GM15510 (cell line): Measurements from ENCODE around the gene IL1RAPL2.

Experiments
- POLR2A ChIP-seq: IDR thresholded peaks from 3 replicates; pipeline ENCODE4 v1.6.1; 2011; ENCODE audit warnings: borderline replicate concordance; ENCODE audit not compliant: insufficient read length; ENCODE audit errors: extremely low read depth

IL1RAPL2 gene

GRCh38 chrX:105221374-105221773 lies 655.4 kb downstream of the IL1RAPL2 start:
- no peak for TF ChIP-seq POLR2A

GRCh38 chrX:105226499-105226898 lies 660.5 kb downstream of the IL1RAPL2 start:
- no peak for TF ChIP-seq POLR2A

- no peak for TF ChIP-seq POLR2A
Measured at GRCh38 chrX:105228602-105229001, 662.6 kb downstream of the IL1RAPL2 start.

GRCh38 chrX:105229146-105229545 lies 663.1 kb downstream of the IL1RAPL2 start:
- TF ChIP-seq POLR2A: no peak

GRCh38 chrX:105241056-105241455 lies 675.1 kb downstream of the IL1RAPL2 start:
- no peak for TF ChIP-seq POLR2A

- no peak for TF ChIP-seq POLR2A
Measured at GRCh38 chrX:105260291-105261043, 694.5 kb downstream of the IL1RAPL2 start.

- TF ChIP-seq POLR2A: no peak
Measured at GRCh38 chrX:105263171-105263570, 697.2 kb downstream of the IL1RAPL2 start.

DNA sequence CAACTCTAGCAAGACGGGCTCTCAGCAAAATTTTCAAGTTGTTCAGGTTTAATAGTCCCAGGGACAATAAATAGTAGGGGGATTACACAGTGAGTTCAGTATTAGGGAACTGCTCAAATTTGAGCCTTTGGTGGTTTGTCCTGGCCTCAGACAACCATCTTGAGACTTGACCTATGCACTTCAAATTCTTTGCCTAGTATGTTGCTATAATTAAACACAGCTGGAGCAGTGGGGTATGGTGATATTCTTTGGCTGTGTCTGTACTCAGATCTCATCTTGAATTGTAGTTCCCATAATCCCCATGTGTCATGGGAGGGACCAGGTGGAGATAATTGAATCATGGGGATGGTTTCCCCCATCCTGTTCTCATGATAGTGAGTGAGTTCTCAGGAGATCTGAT lies 697.8 kb downstream of the IL1RAPL2 start:
- TF ChIP-seq POLR2A: no peak

DNA sequence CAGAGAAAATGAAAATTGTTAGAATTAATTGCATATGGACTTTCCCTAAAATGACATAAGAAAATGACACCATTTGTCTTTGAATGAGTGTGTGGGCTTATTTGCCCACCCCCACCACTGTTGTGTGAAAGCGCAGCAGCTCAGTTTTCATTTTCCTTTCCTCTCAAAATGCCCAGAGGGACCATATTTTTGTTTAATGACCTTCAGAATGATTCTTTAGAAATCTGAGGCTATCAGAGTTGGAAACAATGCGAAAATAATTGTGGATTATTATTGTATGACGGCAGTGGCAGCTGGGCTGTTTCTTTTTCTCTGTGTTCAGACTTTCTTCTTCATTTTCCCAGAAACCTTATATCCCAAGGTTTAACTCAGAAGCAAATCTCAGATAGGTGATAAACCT lies 699.1 kb downstream of the IL1RAPL2 start:
- no peak for TF ChIP-seq POLR2A

GRCh38 chrX:105266456-105266855 lies 700.5 kb downstream of the IL1RAPL2 start:
- TF ChIP-seq POLR2A: no peak

GRCh38 chrX:105267167-105267566 lies 701.2 kb downstream of the IL1RAPL2 start:
- no peak for TF ChIP-seq POLR2A

GRCh38 chrX:105269386-105269785 lies 703.4 kb downstream of the IL1RAPL2 start:
- TF ChIP-seq POLR2A: no peak

DNA sequence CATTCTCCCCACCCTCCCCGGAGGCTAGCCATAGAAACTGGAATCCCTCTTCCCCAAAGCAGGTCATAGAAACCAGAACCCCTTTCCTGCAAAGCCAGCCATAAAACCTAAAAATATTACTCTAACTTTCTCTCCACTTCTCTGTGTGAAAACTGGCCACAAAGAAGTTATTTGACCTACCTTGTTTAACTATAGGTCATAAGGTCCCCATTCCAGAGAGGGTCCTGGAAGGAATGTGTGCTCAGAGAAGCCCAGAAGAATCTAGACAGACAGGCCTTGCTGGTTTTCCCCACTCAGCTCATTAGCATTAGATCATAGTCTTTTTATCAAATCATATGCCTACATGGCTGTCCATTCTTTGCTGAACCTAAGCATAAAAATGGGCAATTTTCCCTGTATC lies 707.3 kb downstream of the IL1RAPL2 start:
- TF ChIP-seq POLR2A: no peak

GRCh38 chrX:105274091-105274490 lies 708.1 kb downstream of the IL1RAPL2 start:
- no peak for TF ChIP-seq POLR2A

DNA sequence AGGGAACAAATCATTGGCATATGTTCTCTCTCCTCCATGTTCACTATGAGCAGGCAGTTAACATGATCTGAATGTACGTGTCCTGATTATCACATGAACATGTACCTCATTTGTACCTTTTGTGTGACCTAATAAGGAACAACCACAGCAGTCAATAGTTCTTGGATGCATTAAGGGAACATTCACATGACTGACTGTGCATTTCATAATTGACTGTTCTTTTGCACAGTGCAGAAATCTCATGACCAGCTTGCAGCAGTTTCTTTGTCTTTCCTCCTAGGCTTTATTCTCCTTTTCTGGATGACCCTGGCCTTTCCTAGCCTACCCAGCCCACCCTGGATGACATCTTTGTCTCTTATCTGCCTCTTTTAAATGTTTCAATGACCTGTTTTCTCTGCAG lies 711.1 kb downstream of the IL1RAPL2 start:
- no peak for TF ChIP-seq POLR2A

GRCh38 chrX:105282077-105282476 lies 716.1 kb downstream of the IL1RAPL2 start:
- TF ChIP-seq POLR2A: no peak
